Astrocyte (in vitro differentiated cells and primary cell): ENCODE data around the gene LRRTM3.

Source experiments
- CTCF ChIP-seq: IDR thresholded peaks from 2 replicates; pipeline ENCODE4 v1.5.1; 2011; ENCODE audit warnings: low read depth, mild to moderate bottlenecking, inconsistent platforms, low read length, moderate library complexity; ENCODE audit not compliant: insufficient read depth
- EZH2 ChIP-seq: IDR thresholded peaks from 2 replicates; pipeline ENCODE4 v1.6.1; 2012; ENCODE audit warnings: mild to moderate bottlenecking, low read length, inconsistent platforms; ENCODE audit not compliant: insufficient read depth

DNA sequence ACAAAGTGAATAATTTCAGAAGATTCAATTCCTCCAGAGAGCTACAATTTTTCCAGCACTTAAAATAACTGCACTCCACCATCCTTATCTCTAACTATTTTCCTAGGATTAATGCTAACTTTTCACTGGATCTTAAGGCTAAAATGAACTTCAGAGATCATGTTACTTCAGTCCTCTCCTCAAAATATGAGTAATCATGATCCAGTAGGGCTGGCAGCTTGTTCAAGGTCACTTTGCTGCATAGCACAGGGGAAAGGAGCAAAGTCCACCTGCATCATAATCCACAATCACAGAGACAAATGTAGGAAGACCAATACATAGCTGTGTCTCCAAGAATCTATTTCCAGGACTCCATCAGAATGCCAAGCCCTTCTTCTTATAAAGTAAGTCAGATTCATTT, 150.3 kb downstream of the LRRTM3 start:
- TF ChIP-seq CTCF = no peak
- no peak for TF ChIP-seq EZH2
